Body of pancreas (tissue), 4 donors: ENCODE data around the gene EFCAB6. TPM values are rescaled to one million over a fixed set of nuclear protein-coding genes. Genes with fewer than 3 reads are reported as not detected.

Source experiments
- ATAC-seq: fragments of 150-250 bp; one replicate; pipeline ENCODE4 v1.9.1; 2016
- DNase-seq, 4 donors: peaks; one replicate each; pipeline ENCODE4 v3.0.0-alpha.2; 2019
- H3K27ac ChIP-seq, 4 donors: fragments of 200-600 bp; sonication (generic); 1 replicate in 3 of 4; 2 replicates in 1 of 4; pipeline versions ENCODE4 v1.5.1 to v1.6.1; 2016 to 2019; ENCODE audit warnings: mild to moderate bottlenecking in 1 of 4, mixed read lengths in 1 of 4, moderate library complexity in 1 of 4
- H3K27me3 ChIP-seq, 2 donors: fragments of 200-600 bp; sonication (generic); one replicate each; pipeline ENCODE4 v1.6.0; 2016; ENCODE audit warnings: mild to moderate bottlenecking in 1 of 2
- H3K36me3 ChIP-seq, 2 donors: fragments of 200-600 bp; sonication (generic); replicated peaks in 1 of 2; 2 replicates each; pipeline ENCODE4 v1.5.1; 2016; ENCODE audit warnings: low read depth in 2 of 2; ENCODE audit not compliant: insufficient read depth in 1 of 2
- H3K4me1 ChIP-seq: fragments of 200-600 bp; sonication (generic); one replicate; pipeline ENCODE4 v1.6.0; 2016
- H3K4me3 ChIP-seq, 2 donors: fragments of 200-600 bp; sonication (generic); 1 replicate in 1 of 2; 2 replicates in 1 of 2; pipeline ENCODE4 v1.5.1; 2016 to 2019
- H3K9me3 ChIP-seq, 3 donors: fragments of 200-600 bp; sonication (generic); 1 replicate in 2 of 3; 2 replicates in 1 of 3; pipeline ENCODE4 v1.5.1; 2016
- CTCF ChIP-seq, 7 experiments: fragments of 450-650 bp in 4 of 7; fragments of 200-600 bp in 3 of 7; sonication (generic) in 3 of 7; IDR thresholded peaks; one replicate each; pipeline ENCODE4 v1.5.1; 2016 to 2019; ENCODE audit warnings: antibody characterized with exemption in 7 of 7
- POLR2A ChIP-seq, 3 donors: fragments of 450-650 bp; IDR thresholded peaks; one replicate each; pipeline ENCODE4 v1.6.1; 2016; ENCODE audit warnings: antibody characterized with exemption in 3 of 3, mild to moderate bottlenecking in 2 of 3
- WGBS, 2 donors: methylation state at CpG; one replicate each; pipeline ENCODE4 v1.1.5; 2017; 5-methylcytosine and 5-hydroxymethylcytosine counted together
- intact Hi-C: fragments of 100-400 bp; cut with DNase I; formaldehyde crosslinking; loops from one replicate; pipeline ENCODE4 v1.15.1; 2023
- total RNA-seq, 2 donors: library from RNA; depleted of rRNA; stranded (reverse); fragments of >200 nt; gene quantifications; one replicate each; pipeline ENCODE4 v1.1.0, GENCODE V29; 2016

The EFCAB6 gene
- total RNA-seq, 2 donors from 2014 or later, result 4.0 to 4.4 TPM

- no peaks in the 10 kb centered on the region for H3K36me3 ChIP-seq
- DNase-seq (no peak), ATAC-seq (no peak)
- intact Hi-C loops, result no loop called here
- H3K4me3 ChIP-seq, result no peak overlapping the region
- H3K27ac ChIP-seq, result no peak overlapping the region
- no peaks in the 10 kb centered on the region for H3K9me3 ChIP-seq
- WGBS, 2 donors, result 71 to 72% methylated on average over 31 of the region's 31 CpGs
- TF ChIP-seq CTCF (IDR thresholded peaks at IDR 0.05) (no peak), POLR2A (IDR thresholded peaks at IDR 0.05) (no peak)
- no peaks in the 10 kb centered on the region for H3K4me1 ChIP-seq
- H3K27me3 ChIP-seq, result no peaks in the 10 kb centered on the region
Observed at GRCh38 chr22:43514476-43515157, 297.5 kb downstream of the EFCAB6 start.

GRCh38 chr22:43512279-43512678, 299.8 kb downstream of the EFCAB6 start:
- ATAC-seq, result no peak
- Histone ChIP-seq H3K4me1 (no peaks in the 10 kb centered on the region), H3K4me3 (no peak overlapping the region), H3K27ac (no peak overlapping the region), H3K36me3 (no peaks in the 10 kb centered on the region), H3K9me3 (no peaks in the 10 kb centered on the region), H3K27me3 (no peaks in the 10 kb centered on the region)
- intact Hi-C loops, result no loop called here
- no peak for DNase-seq
- TF ChIP-seq CTCF (IDR thresholded peaks at IDR 0.05) (no peak), POLR2A (IDR thresholded peaks at IDR 0.05) (no peak)
- WGBS, 2 donors, result 41 to 55% methylated on average over 5 to 7 of the region's 8 CpGs

- ATAC-seq (no peak), DNase-seq (no peak)
- Histone ChIP-seq H3K9me3 (no peaks in the 10 kb centered on the region), H3K4me3 (no peak overlapping the region), H3K27me3 (no peaks in the 10 kb centered on the region), H3K4me1 (no peaks in the 10 kb centered on the region), H3K27ac (no peak overlapping the region), H3K36me3 (no peaks in the 10 kb centered on the region)
- 70 to 71% methylated on average over 15 to 16 of the region's 16 CpGs for WGBS, 2 donors
- no peak for TF ChIP-seq CTCF (IDR thresholded peaks at IDR 0.05)
- TF ChIP-seq POLR2A (IDR thresholded peaks at IDR 0.05), result no peak
- intact Hi-C loops, result no loop called here
Observed at GRCh38 chr22:43511276-43511910, 300.7 kb downstream of the EFCAB6 start.

- ATAC-seq, result no peak
- no peak for DNase-seq
- Histone ChIP-seq H3K27me3 (no peaks in the 10 kb centered on the region), H3K4me3 (no peak overlapping the region), H3K36me3 (no peaks in the 10 kb centered on the region), H3K4me1 (no peaks in the 10 kb centered on the region), H3K27ac (no peak overlapping the region), H3K9me3 (no peaks in the 10 kb centered on the region)
- 57 to 61% methylated on average over 1 to 9 of the region's 9 CpGs for WGBS, 2 donors
- TF ChIP-seq CTCF (IDR thresholded peaks at IDR 0.05) (no peak), POLR2A (IDR thresholded peaks at IDR 0.05) (no peak)
- intact Hi-C loops, result no loop called here
Observed at GRCh38 chr22:43510281-43511070, 301.6 kb downstream of the EFCAB6 start.
